SK-N-SH treated with all-trans-retinoic acid at 6 μM for 48 hours (cell line): ENCODE data around the gene RFX3.
"Not testable (repeated sequence)": the region's sequence is repeated elsewhere in the genome, so short reads cannot be mapped to it uniquely, and the experiment has no call there.

Source experiments
- ATAC-seq: fragments of 200-7000 bp; cut with Tn5 transposase; 3 replicates; pipeline ENCODE4 v1.9.1; 2020; ENCODE audit warnings: mild to moderate bottlenecking, moderate library complexity
- BACH2 ChIP-seq: fragments of 250-450 bp; sonication (Bioruptor Pico); IDR thresholded peaks from 2 replicates; pipeline ENCODE4 v1.9.0; 2021; ENCODE audit warnings: mild to moderate bottlenecking, borderline replicate concordance
- CREB5 ChIP-seq: fragments of 250-450 bp; sonication (Bioruptor Pico); IDR thresholded peaks from 2 replicates; pipeline ENCODE4 v1.5.1; 2020; ENCODE audit warnings: low read depth, mild to moderate bottlenecking, moderate library complexity
- ESRRG ChIP-seq: fragments of 250-450 bp; sonication (Bioruptor Pico); IDR thresholded peaks from 2 replicates; pipeline ENCODE4 v1.6.1; 2021; ENCODE audit warnings: mild to moderate bottlenecking
- GLIS3 ChIP-seq: fragments of 250-450 bp; sonication (Bioruptor Pico); IDR thresholded peaks from 2 replicates; pipeline ENCODE4 v1.5.0; 2020; ENCODE audit warnings: mild to moderate bottlenecking, moderate library complexity
- ISL1 ChIP-seq: fragments of 250-450 bp; sonication (Bioruptor Pico); IDR thresholded peaks from 2 replicates; pipeline ENCODE4 v2.1.2; 2022; ENCODE audit warnings: mild to moderate bottlenecking, moderate library complexity
- PPARA ChIP-seq: fragments of 250-450 bp; sonication (Bioruptor Pico); IDR thresholded peaks from 2 replicates; pipeline ENCODE4 v1.5.0; 2020; ENCODE audit warnings: mild to moderate bottlenecking, borderline replicate concordance
- SNAI2 ChIP-seq: fragments of 250-450 bp; sonication (Bioruptor Pico); IDR thresholded peaks from 2 replicates; pipeline ENCODE4 v1.5.0; 2020; ENCODE audit warnings: mild to moderate bottlenecking, moderate library complexity
- TCF4 ChIP-seq: fragments of 250-450 bp; sonication (Bioruptor Pico); IDR thresholded peaks from 2 replicates; pipeline ENCODE4 v1.8.0; 2021; ENCODE audit warnings: mild to moderate bottlenecking, moderate library complexity, borderline replicate concordance
- TSHZ2 ChIP-seq: fragments of 250-450 bp; sonication (Bioruptor Pico); IDR thresholded peaks from 2 replicates; pipeline ENCODE4 v1.5.0; 2020; ENCODE audit warnings: mild to moderate bottlenecking, moderate library complexity
- ZFP3 ChIP-seq: fragments of 250-450 bp; sonication (Bioruptor Pico); IDR thresholded peaks from 2 replicates; pipeline ENCODE4 v1.5.0; 2020; ENCODE audit warnings: mild to moderate bottlenecking, moderate library complexity
- ZFP30 ChIP-seq: fragments of 450-650 bp; formaldehyde crosslinking; IDR thresholded peaks from 2 replicates; pipeline ENCODE4 v1.5.0; 2022; ENCODE audit warnings: mild to moderate bottlenecking, moderate library complexity
- ZNF8 ChIP-seq: fragments of 450-650 bp; formaldehyde crosslinking; IDR thresholded peaks from 2 replicates; pipeline ENCODE4 v1.5.0; 2020; ENCODE audit warnings: mild to moderate bottlenecking, moderate library complexity

RFX3 gene

GRCh38 chr9:3331801-3332200 lies 194.0 kb downstream of the RFX3 start:
- ATAC-seq, result no peak
- TF ChIP-seq SNAI2 (no peak), GLIS3 (no peak)

- peak; percentile 22; the same call in 1 of the 3 replicates for ATAC-seq
- TF ChIP-seq ISL1 (peak; percentile 48; the same call in 1 of the 2 replicates), SNAI2 (no peak)
Observed at GRCh38 chr9:3330792-3331420, 194.9 kb downstream of the RFX3 start.

- 0 out of 3 replicates have a peak, but pooled peaks have one; percentile 35 for ATAC-seq
- no peak for TF ChIP-seq CREB5 (CRISPR knock-in tag)
- TF ChIP-seq, all 23 proteins: peak for 0
Observed at GRCh38 chr9:3329361-3329760, 196.4 kb downstream of the RFX3 start.

- ATAC-seq, result peak; percentile 65
- TF ChIP-seq TSHZ2, result 0 out of 2 replicates have a peak, but pooled peaks have one; percentile 25
- peak; percentile 78 for TF ChIP-seq ISL1
- TF ChIP-seq CREB5 (CRISPR knock-in tag), result no peak
- TF ChIP-seq, all 23 proteins: peak for 2
Observed at GRCh38 chr9:3323714-3324113, 202.1 kb downstream of the RFX3 start.

GRCh38 chr9:3321186-3321585 lies 204.6 kb downstream of the RFX3 start:
- no peak for ATAC-seq
- TF ChIP-seq ZFP3 (CRISPR knock-in tag) (no peak), TCF4 (CRISPR knock-in tag) (no peak), PPARA (no peak), ESRRG (CRISPR knock-in tag) (no peak), CREB5 (CRISPR knock-in tag) (no peak), SNAI2 (no peak), BACH2 (CRISPR knock-in tag) (no peak), ZNF8 (CRISPR knock-in tag) (no peak)

GRCh38 chr9:3312595-3312994 lies 213.2 kb downstream of the RFX3 start:
- ATAC-seq, result not testable (repeated sequence)

- ATAC-seq, result no peak
- no peak for TF ChIP-seq ZFP3 (CRISPR knock-in tag)
- no peak for TF ChIP-seq ESRRG (CRISPR knock-in tag)
- TF ChIP-seq ZFP30 (CRISPR knock-in tag), result no peak
Observed at GRCh38 chr9:3308609-3309008, 217.2 kb downstream of the RFX3 start.

GRCh38 chr9:3304388-3304787 lies 221.4 kb downstream of the RFX3 start:
- not testable (repeated sequence) for ATAC-seq

- TF ChIP-seq ZFP30 (CRISPR knock-in tag) (no peak), ISL1 (no peak), ESRRG (CRISPR knock-in tag) (no peak)
- ATAC-seq, result no peak
Observed at GRCh38 chr9:3299872-3300271, 225.9 kb downstream of the RFX3 start.
